ENCODE results near the gene RAD52. TPM values are rescaled to one million over a fixed set of nuclear protein-coding genes. Genes with fewer than 3 reads are reported as not detected.

The RAD52 gene
- total RNA-seq, 1 experiment from 2014 or later, result 15.3 TPM

- Histone ChIP-seq H4K20me1 (ENCODE audit: control insufficient read depth, insufficient read depth, insufficient read length) (no peaks in the 10 kb centered on the region), H3K27ac (ENCODE audit: insufficient read length, low read depth, low read length) (no peak within 1 kb of the TSS), H3T11ph (ENCODE audit: low read length) (no peak within 1 kb of the TSS), H4K5ac (ENCODE audit: insufficient read length, low read depth, low read length) (no peak within 1 kb of the TSS), H3K4me2 (ENCODE audit: insufficient read depth, insufficient read length, low read length) (peak within 1 kb of the TSS; percentile 59), H4K91ac (ENCODE audit: insufficient read length, low read depth, low read length) (no peak within 1 kb of the TSS), H2BK5ac (ENCODE audit: insufficient read length, low read length) (no peak within 1 kb of the TSS), H3K4me1 (ENCODE audit: insufficient read depth, low read length) (peaks cover 3% of the 10 kb centered on the region), H3K14ac (ENCODE audit: insufficient read depth, low read length) (peak within 1 kb of the TSS; percentile 92), H3K23ac (ENCODE audit: insufficient read length, low read depth, low read length) (no peak within 1 kb of the TSS), H3K23me2 (ENCODE audit: insufficient read length, low read depth, low read length, poor library complexity, severe bottlenecking) (no peaks in the 10 kb centered on the region), H3K4ac (ENCODE audit: low read depth, low read length) (no peak within 1 kb of the TSS; the same call in 1 of the 2 replicates), H2BK12ac (ENCODE audit: insufficient read length, low read depth, low read length) (no peak within 1 kb of the TSS), H3K9ac (ENCODE audit: extremely low read depth, insufficient read length, low read length) (peak within 1 kb of the TSS; percentile 80), H2BK15ac (ENCODE audit: low read depth, low read length) (no peak within 1 kb of the TSS), H3K79me2 (ENCODE audit: insufficient read depth, low read length) (peaks cover 6% of the 10 kb centered on the region; the same call in 1 of the 2 replicates), H2AFZ (ENCODE audit: low read length) (no peak within 1 kb of the TSS), H2BK20ac (ENCODE audit: low read depth, low read length, poor library complexity, severe bottlenecking) (no peak within 1 kb of the TSS), H2AK5ac (ENCODE audit: insufficient read length, low read length) (no peak within 1 kb of the TSS), H3K79me1 (ENCODE audit: insufficient read depth, low read depth, low read length, poor library complexity, severe bottlenecking) (peaks cover 4% of the 10 kb centered on the region), H3K27me3 (ENCODE audit: insufficient read depth, low read length) (no peaks in the 10 kb centered on the region), H4K8ac (replicated peaks; ENCODE audit: insufficient read length, low read depth, low read length) (no peak within 1 kb of the TSS), H3K9me3 (ENCODE audit: control insufficient read depth, low read depth, low read length) (no peaks in the 10 kb centered on the region), H3K56ac (ENCODE audit: insufficient read length, low read depth, low read length) (no peak within 1 kb of the TSS), H3K18ac (ENCODE audit: insufficient read length, low read depth, low read length) (peak within 1 kb of the TSS; percentile 80), H2BK120ac (ENCODE audit: low read depth, low read length, poor library complexity, severe bottlenecking) (no peak within 1 kb of the TSS)
- Mint-ChIP-seq H3K4me1 (peaks cover 24 to 29% of the 10 kb centered on the region in 2 experiments), H3K36me3 (ENCODE audit: insufficient read depth in 1 of 3, low read depth in 3 of 3) (no peaks in the 10 kb centered on the region; a peak in 1 of 7 replicates), H3K4me3 (peak within 1 kb of the TSS; percentile 86 to 98), H3K9me3 (no peaks in the 10 kb centered on the region), H3K27me3 (ENCODE audit: low read depth) (no peaks in the 10 kb centered on the region; the same call in 1 of the 2 replicates), H3K27ac (peak within 1 kb of the TSS; percentile 81 to 89 (median 87))
- WGBS (ENCODE audit: extremely low coverage, insufficient read length, low lambda C conversion rate), result no CpG with 5 or more reads among the region's 87 CpGs
- TF ChIP-seq CTCF (conservative IDR thresholded peaks at IDR 0.05), result no peak
- peak; percentile 88 for DNase-seq
Measured at GRCh38 chr12:990661-991349, 41.3 kb upstream of the RAD52 start, which contains the start of gene ERC1. TSS of gene ERC1 (plus strand) at chr12:991223. CDS start at chr12:1027904, 36,681 bp downstream.
